GM18498 (cell line): ENCODE measurements around the gene ERICH6.

Experiments used
- ATAC-seq: cut with Tn5 transposase; IDR thresholded peaks from one replicate; pipeline ENCODE4 v1.9.1; 2021; ENCODE audit warnings: mild to moderate bottlenecking, moderate library complexity; ENCODE audit not compliant: unreplicated experiment

ERICH6 gene

GRCh38 chr3:150620002-150620689, 83.6 kb downstream of the ERICH6 start:
- no peak for ATAC-seq

DNA sequence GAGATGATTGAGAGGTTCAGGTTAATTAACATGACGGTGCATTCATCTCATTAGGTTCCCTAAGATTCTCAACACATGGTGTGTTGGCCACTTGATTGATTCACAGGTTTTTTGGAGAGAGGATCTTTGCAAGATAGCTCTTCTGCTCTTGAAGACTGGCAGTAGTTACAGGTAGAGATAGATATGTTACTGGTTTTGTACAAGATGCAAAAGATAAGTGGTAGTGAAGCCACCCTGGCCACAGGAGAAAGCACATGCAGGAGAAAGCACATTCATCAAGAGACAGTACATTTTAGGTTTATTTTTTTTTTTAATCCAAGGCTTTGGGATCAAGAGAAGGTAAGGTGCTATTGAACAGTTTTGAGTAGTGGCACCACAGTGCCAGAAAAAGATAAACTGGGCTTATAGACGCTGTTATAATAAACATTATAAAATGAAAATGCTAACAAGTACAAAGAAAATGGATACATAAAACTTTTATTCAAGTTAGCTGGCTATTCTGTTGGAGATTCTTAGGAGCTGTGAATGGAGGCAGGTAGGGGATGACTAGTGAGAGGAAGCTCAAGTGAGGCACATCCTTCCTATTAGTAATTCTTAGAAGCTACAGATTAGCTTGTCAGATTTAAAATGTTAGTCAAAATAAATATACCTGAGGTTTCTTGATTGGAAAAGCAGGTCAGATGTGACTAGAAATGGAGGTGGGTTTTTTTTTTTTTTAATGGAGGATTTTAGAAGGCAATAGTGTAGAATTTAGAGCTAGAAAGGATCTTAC, 89.8 kb downstream of the ERICH6 start:
- ATAC-seq = no peak

- ATAC-seq = no peak
These were observed 90.7 kb downstream of the ERICH6 start for GRCh38 chr3:150613034-150613433.

GRCh38 chr3:150612494-150612893, 91.2 kb downstream of the ERICH6 start:
- no peak for ATAC-seq

DNA sequence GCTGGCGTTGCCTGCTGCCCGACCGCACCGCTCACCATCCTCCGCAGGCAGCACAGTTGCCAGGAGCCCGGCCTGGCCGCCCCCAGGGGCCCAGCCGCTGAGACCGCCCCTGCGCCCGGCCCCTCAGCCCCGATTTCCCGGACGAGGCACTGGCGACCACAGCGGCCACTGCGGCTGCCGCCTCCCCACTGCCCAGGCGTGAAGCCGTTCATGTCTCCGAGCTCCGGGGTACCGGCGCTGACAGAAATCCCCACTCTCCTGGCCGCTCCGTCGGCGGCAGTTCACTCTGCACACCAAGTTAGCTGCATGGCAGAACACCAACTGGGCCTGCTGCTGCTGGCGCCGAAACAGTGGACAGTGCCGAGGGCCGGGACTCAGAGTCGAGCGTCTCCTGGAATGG, 92.1 kb downstream of the ERICH6 start:
- ATAC-seq = no peak

DNA sequence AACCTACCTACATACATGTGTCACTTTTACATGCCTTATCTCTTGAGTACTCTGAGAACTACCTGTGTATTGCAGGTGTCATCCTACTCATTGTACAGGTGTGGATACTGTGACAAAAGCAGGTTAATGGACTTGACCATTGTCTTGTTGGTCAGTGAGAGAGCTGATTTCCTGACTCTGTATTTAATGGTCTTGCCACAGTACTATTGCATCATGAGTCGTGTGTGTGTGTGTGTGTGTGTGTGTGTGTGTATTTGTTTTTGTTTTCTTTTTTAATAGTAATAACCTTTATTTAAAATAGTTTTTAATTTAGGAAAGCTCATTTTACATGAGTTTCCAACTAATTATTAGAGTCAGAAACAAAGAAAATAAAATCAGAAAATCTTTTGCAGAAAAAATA, 92.9 kb downstream of the ERICH6 start:
- no peak for ATAC-seq

- ATAC-seq = no peak
These were observed 93.7 kb downstream of the ERICH6 start for GRCh38 chr3:150609988-150610387.
